GM21529 (cell line): ENCODE results near the gene FNBP1.
"Not testable (repeated sequence)": the region's sequence is repeated elsewhere in the genome, so short reads cannot be mapped to it uniquely, and the experiment has no call there.

Experiments used
- ATAC-seq: cut with Tn5 transposase; IDR thresholded peaks from one replicate; pipeline ENCODE4 v1.9.1; 2021; ENCODE audit not compliant: unreplicated experiment

The FNBP1 gene

DNA sequence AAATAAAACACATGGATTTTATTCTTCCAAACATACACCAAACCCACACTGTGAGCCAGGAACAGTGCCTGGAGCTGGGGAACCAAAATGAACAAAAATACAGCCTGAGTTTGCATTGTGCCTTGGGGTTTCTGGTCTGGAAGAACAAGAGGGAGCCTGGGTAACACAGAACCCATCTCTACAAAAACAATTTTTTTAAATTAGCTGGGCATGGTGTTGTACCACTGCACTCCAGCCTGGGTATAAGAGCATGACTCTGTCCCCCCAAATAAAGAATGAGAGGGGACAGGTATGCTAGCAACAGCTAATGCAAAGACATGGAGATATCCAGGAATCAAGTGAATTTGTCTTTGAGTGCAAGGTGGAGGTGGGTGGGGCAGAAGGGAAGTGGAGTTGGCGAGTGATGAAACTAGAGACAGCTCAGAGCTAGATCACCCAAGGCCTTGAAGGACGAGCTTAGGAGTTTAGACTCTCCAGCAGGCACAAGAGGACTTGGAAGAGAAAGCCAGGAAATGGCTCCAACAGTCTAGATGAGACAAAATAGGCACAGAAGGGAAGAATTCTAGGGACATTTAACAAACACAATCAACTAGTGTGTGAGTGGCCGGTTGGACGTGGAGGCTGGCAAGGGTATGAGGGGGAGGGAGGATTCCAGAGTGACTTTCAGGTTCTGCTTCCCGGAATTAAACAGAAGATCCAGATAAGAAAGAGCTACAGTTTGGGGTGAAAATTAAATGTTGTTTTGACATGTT lies 47.4 kb downstream of the FNBP1 start:
- ATAC-seq: no peak

DNA sequence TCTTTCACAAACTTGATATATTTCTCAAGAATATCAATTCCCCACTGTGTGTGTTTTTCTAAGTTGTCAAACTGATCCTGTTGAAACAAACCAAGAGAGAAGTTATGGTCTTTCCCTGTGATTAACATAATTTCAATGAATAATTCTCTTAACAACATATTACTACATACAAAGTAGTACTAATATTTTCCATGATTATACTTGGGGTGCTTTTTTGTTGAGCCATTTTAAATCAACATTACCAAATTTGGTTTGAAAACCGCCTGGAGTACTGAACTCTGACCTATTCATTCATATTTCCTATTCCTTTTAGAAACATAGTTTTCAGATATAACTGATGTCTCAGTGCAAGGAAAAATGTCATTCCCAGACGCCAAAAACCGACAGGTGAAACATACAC lies 48.1 kb downstream of the FNBP1 start:
- no peak for ATAC-seq

DNA sequence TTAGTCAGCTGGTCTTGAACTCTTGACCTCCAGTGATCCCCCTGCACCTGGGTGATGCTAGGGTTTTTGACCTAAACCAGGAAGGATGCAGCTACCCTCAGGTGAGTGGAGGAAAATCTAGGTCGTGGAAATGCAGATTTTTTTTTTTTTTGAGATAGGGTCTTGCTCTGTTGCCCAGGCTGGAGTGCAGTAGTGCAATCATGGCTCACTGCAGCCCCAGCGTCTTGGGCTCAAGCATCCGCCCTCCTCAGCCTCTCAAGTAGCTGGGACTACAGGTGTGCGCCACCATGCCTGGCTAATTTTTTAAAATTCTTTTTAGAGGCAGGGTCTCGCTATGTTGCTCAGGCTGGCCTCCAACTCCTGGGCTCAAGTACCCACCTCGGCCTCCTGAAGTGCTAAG lies 51.9 kb downstream of the FNBP1 start:
- not testable (repeated sequence) for ATAC-seq

DNA sequence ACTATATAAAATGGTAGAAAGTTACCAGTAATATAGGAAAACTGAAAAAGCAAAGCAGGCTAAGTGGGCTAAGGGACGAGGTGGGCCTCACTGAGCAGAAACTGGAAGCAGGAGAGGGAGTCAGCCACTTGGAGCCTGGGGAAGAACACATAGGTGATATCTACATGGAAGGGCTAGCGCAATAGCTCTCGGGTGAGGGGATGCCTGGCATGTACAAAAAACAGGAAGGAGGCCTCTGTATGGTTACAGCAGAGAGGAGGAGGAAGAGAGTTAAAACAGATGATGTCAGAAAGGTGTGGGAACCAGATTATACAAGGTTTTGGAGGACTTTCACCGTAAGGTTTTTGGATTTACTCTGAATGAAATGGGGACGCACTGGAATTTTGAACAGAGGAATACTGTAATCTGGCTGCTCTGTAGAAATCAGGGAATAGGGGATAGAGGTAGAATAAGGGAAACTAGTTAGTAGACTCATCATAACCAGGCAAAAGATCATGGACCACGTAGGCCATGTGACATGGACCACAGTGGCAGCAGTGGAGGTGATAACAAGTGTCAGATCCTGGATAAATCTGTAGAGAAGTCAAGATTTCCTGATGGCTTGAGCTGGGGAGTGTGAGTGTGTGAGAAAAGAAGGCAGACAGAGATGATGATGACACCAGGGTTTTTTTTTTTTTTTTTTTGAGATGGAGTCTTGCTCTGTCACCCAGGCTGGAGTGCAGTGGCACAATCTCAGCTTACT lies 52.5 kb downstream of the FNBP1 start:
- no peak for ATAC-seq

DNA sequence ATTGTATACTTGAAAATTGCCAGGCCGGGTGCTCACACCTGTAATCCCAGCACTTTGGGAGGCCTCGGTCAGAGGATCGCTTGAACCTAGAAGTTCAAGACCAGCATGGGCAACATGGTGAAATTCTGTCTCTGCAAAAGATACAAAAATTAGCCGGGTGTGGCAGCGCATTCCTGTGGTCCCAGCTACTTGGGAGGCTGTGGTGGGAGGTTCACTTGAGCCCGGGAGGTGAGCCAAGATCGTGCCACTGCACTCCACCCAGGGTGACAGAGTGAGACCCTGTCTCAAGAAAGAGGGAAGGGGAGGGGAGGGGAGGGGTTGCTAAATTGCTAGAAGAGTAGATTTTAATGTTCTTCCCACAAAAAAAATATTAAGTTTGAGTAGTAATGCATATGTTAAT lies 53.2 kb downstream of the FNBP1 start:
- no peak for ATAC-seq

DNA sequence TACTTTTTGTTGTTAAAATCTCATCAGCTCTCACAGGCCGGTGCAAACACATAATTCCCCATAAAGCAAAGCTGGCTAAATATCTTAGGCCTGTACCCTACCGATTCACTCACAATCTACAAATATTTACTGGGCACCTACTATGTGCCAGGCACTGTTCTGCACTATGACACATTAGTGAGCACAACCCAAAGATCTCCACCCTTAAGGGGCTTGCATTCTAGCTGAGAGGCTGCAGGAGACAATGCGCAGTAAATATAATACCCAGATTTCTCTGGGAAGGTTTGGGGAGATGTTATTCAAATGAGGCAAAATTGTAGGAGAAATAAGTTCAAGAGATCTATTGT lies 53.7 kb downstream of the FNBP1 start:
- no peak for ATAC-seq

DNA sequence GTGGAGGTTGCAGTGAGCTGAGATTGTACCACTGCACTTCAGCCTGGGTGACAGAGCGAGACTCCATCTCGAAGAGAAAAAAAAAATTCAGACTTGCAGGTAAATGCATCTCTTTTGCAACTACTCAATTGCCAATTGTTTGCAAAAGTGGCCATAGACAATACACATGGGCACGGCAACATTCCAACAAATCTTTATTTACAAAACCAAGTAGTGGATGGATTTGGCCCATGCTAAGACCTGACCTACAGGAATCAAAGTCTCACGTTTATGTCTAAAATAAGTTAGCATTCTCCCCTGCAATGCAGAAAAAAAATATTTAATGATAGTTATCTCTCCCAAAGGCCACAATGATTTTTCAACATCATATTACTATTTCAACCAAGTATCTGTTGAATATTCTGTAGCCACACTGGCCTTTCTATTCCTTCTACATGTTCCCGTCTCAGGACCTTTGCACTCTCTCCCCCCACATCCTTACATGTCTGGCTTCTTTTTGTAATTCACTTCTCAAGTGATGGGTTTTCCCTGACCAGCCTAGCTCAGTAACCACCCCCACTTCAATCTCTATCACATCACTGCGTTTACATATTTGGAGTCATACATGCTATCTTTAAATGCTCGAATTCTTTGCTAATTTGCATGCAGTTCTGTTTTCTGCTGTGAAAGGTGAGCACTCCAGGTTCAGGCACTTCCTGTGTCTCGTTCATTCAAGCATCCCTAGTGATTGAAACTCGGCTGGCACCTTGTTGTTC lies 54.2 kb downstream of the FNBP1 start:
- peak; percentile 55 for ATAC-seq

DNA sequence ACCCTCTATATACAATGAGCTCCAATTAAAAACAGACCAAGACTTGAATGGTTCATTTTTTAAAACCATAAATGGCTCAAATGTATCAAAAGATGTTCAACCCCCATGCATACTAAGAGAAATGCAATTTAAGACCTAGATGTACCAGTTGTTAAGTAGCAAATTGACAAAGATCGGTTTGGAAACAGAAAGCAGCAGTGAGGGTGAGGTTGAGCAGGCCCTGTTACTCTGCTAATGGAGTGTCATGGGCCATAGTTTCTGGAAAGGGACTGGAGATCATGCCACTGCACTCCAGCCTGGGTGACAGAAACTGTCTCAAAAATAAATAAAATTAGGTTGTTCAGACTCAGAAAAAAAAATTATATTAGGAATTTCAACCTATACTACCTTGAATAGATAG lies 55.0 kb downstream of the FNBP1 start:
- ATAC-seq: no peak

DNA sequence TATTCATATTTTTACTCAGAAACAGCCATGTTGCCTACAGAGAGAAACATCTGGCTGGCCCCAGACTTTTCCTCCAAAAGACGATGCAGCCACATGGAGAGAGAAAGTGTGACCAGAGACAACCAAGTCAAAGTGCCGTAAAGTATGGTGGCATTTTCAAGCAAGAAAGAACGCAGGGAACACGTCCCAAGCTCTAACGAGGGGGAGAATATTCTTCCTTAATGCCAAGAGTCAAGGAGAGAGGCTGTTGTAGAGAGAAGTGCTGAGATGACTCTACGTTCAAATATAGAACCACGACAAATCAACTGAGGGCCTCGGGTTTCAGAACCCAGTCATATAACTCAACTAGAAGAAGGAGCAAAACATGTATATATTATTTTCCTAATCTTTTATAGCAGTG lies 55.9 kb downstream of the FNBP1 start:
- no peak for ATAC-seq

DNA sequence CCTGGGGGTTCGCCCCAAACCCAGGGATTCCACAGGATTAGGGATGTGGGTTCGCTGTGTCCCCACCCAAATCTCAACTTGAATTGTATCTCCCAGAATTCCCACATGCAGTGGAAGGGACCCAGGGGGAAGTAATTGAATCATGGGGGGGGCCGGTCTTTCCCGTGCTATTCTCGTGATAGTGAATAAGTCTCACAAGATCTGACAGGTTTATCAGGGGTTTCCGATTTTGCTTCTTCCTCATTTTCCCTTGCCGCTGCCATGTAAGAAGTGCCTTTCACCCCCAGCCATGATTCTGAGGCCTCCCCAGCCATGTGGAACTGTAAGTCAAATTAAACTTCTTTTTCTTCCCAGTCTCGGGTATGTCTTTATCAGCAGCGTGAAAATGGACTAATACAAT lies 58.4 kb downstream of the FNBP1 start:
- ATAC-seq: not testable (repeated sequence)

DNA sequence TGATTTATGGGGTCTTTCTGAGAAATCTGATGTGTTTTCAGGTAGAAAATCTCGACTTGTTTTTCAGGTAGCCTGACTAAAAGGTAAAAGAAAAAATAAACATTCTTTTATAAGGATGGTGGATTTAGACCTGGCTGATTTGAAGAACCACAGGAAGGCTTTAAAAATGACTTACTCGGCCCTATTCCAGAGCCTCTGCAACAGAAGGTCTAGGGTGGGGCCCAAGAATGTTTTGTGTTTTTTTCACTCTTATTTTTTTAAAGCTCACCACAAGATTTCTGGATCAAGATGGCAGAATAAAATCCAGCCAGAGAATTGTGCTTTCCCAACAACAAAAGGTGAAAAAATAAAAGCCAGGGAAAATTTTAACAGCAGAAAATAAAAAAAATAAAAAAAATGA lies 59.1 kb downstream of the FNBP1 start:
- ATAC-seq: no peak

DNA sequence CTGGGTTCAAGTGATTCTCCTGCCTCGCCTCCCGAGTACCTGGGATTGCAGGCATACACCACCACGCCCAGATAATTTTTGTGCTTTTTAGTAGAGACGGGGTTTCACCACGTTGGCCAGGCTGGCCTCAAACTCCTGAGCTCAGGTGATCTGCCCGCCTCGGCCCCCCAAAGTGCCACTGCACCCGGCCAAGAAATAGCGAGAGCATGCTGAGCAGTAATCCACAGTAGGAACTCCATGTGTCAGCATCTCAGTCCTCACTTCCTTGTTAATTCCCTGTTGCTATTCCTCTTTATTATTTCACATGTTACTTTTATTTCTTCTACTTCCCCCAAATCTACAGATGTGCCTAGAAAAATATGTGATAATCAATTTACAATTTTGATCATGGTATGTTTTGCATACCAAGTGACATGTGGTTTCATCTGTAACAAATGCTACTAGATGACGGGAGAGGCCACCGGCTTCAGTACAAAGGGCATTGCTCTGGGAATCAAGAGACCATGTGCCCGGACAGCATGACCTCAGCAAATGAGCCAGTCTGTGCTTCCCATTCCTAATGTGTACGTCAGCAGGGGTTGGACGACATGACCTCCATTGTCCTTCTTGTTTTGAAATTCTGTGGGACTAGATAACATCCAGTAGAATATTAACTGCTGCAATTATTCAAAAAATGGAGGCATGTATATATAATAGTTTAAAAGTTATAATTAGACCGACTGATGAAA lies 61.6 kb downstream of the FNBP1 start:
- ATAC-seq: no peak

DNA sequence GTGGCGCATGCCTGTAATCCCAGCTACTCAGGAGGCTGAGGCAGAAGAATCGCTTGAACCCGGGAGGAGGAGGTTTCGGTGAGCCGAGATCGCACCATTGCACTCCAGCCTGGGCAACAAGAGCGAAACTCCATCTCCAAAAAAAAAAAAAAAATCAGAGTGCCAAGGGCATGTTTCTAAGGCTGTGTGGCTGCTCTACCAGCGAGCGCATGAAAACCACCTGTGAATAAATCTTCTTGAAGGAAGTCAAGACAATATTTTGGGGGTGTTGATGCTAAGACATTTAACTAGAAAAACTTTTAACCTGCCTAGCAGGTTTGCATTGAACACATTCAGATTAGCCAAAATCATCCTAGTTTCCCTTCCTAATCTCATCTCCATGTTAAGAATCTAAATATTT lies 62.8 kb downstream of the FNBP1 start:
- not testable (repeated sequence) for ATAC-seq

DNA sequence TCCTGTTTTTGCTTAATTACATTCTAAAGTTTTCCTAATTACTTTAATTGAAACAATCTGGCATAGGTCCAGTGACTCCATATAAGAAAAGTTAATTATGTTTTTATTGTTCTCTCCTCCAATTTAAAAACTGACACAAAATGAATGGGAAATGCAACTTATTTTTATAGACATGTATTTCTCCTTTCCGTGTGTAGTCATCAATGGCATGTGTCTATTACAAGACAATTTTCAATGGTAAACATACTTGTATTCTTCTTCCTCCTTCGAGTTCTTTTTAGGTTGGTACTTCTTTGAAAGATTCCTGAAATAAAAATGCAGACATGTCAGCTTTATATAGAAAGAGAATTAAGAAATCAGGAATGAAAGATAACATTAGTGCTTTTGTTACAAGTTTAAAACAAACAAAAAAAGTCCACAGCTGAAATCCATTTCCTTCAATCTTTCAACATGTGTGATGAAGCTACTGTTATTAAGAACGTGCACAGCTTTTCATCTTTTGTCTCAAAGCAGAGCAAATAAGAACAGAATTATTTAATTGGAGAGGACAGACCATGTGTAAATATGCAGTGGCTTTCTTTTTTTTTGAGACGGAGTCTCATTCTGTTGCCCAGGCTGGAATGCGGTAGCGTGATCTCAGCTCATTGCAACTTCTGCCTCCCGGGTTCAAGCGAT lies 63.8 kb downstream of the FNBP1 start:
- ATAC-seq: no peak

DNA sequence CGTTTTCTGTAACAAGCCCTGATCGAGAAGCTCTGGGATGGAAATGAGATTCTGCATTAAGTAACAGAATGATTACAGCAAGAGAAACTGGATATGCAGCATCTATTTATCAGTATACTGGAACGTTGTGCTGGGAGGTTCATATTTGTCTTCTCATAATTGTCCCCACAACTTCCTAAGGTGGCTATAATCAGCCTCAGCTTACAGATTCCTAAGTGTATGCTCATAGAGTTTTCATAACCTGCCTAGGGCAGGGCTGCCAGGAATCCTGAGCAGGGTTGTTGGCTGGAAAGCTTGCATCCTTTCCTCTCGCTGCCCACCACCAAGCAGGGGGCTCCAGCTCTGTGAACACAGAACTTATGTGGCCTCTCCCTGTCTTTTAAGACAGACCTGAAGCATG lies 70.2 kb downstream of the FNBP1 start:
- no peak for ATAC-seq

DNA sequence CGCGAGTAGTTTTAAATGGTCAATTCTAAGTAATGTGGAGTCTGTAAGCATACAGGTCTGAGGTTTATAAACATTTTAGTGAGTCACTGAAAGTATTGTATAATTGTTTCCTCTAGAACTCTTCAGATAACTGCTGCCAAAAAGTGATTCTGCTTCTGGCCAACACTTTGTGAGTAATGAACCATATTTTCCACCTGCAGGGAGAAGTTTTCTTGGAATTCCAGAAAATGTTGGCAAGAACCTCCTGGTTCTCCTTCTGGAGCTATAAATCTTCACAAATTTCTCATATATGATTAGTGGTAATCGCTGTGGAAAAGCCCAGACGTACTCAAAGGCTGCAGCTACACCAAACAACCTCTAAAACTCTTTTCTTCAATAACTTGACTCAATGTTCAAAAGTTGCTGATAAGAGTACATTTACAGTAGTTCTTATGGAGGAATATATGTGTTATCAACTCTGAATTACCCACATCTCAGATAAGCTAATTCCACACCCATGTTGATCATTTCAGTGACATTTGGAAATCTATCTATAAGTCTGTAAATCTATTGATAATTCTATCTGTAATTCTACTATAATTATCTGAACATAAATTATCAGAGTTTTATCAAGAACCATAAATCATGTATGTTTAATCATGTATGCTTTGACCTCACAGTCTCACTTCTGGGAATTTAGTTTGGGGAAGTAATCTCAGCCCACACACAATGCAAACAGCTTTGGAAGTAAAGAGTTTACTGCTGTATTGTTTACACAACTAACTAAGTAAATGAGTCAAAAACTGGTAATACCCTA lies 74.1 kb downstream of the FNBP1 start:
- ATAC-seq: no peak

DNA sequence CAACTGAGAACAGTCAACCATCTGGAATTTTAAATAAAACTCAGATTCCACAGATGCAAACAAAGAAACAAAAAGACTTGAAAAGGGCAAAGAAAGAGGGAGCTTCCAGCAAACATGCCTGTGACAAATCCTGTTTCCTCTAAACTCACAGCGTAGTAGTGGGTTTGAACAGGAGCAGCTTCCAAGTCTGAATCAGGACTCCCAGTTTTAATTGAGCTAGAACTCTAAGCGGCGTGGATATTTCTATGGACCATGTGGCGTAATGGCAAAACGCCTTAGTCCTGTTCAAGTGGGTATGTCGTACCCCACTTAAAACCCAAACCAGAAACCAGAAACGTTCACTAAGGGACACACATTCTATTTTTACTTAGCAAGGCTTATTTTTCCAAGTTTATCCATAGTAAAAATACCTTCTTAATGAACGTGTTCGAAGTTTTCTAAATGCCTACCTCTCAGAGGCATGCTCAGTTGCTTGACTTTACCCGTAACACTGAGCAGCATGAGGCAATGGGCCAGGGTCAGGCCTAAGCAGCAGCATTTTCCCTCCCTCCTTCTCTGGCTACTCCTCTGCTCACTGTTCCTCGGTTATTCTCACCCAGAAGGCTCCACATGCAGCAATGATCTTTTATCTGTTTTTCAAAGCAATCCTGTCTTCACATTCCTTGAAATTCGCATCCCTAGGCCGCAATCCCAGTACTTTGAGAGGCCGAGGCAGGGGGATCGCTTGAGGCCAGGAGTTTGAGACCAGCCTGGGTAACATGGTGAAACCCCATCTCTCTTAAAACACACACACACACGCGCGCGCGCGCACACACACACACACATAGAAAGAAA lies 77.9 kb downstream of the FNBP1 start:
- ATAC-seq: no peak

DNA sequence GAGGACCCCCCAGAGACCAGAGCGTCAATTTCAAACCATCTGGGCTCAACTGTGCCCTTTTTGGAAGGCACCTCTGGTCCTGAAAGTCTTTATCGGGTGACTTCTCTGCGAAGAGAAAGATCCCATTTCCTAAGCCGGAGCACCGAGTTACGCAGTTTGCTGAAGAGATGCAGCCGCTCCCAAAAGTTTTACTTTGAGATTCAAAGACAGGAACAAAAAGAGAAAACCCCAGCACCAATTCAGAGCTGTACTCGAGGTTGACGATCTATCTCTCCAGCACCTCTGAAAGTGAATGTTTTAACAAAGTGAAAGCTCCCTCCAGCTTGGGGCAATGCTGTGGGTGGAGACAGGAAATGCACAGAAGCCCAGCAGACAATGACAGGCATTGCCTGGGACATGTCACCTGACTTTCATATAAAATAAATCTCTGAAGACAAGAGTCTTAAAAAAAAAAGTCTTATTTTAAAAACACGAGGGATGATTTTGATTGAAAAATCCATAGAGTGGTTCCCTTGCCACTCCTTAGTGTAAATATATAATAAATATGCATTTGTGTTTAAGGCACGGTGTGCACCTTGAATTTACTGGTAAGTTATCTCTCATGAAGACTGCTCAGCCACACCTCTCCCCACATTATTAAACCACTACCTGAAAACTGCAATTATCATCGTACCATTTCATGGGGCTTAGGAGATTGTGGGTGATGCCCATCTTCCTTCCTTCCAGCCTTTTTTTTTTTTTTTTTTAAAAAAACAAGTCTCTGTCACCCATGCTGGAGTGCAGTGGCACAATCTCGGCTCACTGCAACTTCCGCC lies 79.9 kb downstream of the FNBP1 start:
- peak; percentile 75 for ATAC-seq
